ENCODE data around the gene GMEB2.

- TF ChIP-seq CTCF (IDR thresholded peaks at IDR 0.05) (no peak), POLR2A (IDR thresholded peaks at IDR 0.05) (no peak), EP300 (IDR thresholded peaks at IDR 0.05) (no peak), POLR2AphosphoS5 (IDR thresholded peaks at IDR 0.05) (no peak)
Measured at GRCh38 chr20:63555661-63556381, 71.1 kb downstream of the GMEB2 start.
